HuH-7 (cell line): ENCODE measurements around the gene MGAT3.

ENCODE experiments used
- DNase-seq: peaks from one replicate; pipeline ENCODE4 v3.0.0; 2011; ENCODE audit warnings: low spot score

The MGAT3 gene

DNA sequence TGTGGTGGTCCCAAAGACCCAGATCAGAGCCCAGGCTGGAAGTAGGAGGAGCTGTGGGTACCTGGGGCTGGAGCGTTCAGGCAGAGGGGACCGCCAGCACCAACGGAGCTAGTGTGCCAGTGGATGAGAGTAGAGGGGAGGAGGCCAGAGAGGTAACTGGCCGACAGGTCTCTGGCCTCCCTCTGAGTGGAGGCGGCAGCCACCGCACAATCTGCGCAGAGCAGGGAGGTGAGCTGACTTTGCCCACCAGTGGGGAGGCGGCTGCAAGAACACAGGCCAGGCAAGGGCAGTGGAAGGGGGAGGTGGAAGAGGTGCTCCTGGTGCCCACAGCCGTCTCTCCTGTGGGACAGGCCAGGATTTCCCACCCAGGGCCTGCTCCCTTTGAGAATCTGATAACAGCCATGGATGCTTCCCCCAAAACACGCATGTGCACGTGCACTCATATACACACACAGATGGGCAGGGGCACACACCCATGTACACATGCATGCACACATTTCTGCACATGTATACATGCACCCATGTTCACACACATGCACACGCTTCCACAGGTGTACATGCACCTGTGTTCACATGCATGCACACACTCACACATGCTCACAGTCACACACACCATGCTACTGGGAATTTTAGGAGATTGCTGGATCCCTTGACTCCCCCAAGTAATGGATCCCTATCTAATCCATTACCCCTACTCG, 6.4 kb upstream of the MGAT3 start:
- no peak for DNase-seq

DNA sequence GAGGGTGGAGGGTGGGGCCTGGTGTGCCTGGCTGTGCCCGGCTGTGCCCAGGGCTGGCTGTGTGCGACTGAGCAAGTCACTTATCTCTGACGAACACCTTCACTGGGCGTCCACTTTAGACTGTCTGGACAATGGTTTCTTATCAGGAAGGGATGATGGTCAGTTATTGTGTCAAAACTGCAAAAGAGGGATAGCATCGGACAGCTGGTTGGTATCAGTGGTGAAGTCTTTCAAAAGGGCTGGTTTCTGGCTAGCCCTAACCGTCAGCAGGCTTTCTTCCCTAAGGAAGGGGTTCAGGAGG, 4.1 kb upstream of the MGAT3 start:
- DNase-seq, result no peak

DNA sequence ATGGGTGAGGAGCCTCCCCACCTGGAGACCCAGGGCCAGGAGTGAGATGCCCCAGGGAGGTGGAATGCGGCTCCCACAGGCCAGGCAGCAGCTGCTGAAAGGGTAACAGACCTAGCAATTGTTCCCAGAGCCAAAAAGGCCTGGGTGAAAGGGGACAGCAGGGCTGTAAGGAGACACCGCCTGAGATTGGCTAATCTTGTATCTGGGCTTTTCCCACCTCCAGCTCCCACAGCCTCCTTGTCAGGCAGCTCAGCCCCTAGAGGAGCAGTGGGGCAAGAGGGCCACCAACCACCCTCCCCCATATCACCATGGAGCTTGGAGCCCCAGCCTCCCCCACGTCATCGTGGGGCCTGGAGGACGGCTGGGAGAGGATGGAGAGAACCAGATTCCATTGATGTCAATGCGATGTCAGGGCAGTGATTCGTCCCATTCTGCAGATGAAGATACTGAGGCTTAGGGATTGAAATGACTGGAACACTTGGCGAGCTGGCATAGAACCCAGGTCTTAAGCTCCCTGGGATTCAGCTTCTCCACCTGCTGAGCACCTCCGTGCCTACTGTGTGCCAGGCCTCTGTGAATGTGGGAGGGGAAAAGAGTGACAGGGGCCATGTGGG, 2.9 kb upstream of the MGAT3 start:
- no peak for DNase-seq

DNA sequence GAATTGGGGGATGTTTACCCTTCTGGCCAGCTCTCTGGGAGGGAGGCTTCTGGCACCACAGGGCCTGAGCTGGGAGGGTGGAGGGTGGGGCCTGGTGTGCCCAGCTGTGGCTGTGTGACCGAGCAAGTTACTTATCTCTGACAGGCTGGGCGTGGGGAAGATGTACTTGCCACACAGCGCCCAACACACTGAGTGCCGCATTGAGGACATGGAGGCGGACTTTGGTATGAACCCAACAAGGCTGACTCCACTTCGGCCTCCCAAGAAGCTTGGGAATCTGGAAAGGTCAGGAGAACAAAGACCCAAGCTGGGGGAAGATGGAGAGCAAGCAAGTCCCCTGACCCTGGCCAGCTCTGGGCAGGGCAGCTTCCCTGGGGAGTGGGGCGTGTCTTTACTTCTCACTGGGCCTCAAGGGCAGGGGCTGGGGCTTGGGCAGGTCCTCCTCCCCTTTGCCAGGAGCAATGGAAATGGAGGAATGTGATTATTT, 2.4 kb upstream of the MGAT3 start:
- DNase-seq, result no peak

DNA sequence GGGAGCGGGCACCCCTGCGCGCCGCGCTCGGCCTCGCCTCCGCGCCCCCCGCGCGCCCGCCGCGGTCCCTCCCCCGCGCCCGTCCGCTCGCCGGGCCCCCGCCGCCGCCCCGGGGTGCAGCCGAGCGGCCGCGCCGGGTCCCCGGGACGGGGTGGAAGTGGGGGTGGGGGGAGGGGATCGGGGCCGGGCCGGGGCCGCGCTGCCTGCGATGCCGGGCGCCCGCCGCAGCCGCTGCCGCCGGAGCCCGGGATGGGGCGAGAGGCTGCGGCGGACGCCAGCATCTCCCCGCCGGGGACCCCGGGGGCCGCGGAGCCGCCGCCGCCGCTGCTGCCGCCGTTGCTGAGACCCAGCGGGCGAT, 365 bp downstream of the MGAT3 start:
- no peak for DNase-seq

DNA sequence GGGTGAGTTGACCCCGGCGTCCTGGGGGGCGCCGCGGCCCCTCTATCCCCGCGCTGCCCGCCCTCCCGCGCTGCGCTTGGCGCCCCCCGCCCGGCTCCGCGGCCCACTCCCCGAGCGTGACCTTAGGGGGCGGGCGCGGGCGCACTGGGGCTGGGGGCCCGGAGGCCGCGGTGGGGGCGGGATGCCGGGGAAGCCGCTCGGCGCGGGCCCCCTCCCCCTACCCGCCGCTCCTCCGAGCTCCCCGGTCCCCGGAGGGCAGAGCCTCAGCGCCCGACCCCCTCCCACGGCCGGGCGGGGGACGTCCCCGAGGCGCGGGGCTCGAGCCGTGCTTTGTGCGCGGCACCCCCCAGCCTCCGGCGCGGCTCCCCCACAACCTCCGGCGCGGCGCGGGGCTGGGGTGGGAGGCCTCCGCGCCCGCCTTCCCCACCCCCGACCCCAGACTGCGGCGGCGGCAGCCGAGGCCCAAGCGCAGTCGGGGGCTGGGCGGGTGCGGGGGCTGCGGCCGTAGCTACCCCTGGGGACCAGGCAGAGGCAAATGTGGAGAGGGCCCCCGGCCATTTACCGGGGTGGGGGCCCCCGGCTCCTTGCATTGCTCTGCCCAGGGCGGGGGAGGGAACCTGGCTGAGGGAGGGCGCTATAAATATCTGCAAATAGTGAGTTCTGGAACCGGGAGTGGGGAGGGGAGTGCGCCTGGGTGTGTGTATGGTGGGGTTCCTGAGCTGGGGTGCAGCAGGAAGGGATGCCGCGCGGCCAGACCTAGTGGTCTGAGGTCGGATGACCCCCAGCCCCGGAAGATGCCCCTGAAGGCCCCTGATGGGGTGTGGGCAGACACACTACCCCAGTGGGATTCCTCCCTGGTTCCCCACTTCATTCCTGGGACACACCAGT, 988 bp downstream of the MGAT3 start:
- DNase-seq, result no peak

DNA sequence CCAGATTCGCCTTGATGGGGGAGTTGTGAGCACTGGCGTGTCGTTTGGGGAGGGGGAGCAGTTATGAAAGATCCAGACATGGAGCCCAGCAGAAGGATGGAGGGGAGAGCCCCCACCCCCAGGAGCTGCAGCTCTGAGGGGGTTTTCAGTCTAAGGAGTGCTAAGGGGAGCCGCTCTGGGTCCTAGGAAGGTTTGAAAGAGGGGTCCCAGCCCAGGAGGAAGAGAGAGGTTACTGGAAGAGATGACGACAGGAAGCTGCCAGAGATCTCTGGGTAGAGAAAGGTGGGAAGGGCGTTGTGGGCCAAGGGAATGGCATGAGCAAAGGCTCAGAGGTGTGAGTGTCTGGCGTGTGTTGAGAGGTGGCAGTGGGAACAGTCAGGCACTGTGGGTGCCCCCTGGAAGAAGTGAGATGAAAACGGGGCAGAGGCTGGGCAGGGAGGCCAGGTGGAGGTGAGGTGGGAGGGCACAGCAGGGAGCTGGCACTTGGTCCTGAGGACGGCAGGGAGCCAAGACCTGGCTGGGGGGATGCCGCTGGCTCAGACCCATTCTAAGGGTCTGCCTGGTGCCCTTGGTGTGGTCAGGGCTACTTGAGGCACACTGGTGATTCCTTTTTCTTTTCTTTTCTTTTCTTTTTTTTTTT, 1.8 kb downstream of the MGAT3 start:
- no peak for DNase-seq

DNA sequence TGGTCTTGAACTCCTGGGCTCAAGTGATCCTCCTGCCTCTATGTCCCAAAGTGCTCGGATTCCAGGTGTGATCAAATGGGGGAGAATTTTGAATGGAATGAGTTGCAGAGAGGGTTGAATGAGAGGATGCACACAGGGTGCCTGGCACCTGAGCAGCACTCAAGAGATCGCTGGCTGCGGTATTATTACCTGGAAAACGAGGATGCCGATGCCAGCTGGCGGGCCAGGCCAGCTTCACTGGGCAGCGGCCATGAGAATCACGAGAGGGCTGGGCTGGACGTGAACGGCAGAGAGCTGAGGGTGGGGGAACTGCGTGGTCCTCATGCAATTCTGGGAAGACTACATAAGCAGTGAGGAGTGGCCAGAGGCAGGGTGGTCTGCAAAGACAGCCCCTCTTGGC, 2.9 kb downstream of the MGAT3 start:
- no peak for DNase-seq

DNA sequence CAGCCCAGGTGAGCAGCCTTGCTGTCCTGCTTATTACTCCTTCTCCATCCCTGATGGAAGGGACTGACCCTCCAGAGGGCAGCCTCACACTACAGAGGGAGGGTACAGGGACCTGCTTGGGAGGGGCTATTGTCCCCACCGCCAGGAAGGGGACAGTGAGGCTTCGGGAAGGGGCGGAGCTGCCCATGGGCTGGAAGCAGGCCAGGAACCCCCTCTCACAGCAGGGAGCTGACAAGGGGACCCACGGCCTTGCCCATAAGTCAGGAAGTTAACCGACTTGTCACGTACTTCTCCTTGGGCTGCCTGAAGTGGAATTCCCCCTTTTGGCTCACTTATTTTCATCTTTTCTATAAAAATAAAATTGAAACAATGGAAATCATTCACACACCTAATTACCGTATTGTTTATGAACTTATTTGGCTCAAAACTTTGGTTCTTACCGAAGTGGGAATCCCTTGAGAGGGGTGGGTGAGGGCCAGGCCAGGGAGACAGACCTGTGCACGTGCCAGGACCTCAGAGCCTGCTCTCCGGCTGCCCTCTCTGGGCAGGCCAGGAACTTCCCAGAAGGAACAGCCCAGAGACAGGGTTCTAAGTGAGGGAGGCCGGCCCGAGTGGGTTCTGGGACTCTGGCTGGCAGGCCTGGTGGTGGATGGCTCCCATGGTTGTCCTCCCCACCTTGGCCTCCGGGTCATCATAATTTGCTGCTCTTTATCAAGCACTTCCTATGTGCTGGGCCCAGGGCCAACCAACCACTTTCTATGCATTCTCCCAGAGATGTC, 5.8 kb downstream of the MGAT3 start:
- no peak for DNase-seq

DNA sequence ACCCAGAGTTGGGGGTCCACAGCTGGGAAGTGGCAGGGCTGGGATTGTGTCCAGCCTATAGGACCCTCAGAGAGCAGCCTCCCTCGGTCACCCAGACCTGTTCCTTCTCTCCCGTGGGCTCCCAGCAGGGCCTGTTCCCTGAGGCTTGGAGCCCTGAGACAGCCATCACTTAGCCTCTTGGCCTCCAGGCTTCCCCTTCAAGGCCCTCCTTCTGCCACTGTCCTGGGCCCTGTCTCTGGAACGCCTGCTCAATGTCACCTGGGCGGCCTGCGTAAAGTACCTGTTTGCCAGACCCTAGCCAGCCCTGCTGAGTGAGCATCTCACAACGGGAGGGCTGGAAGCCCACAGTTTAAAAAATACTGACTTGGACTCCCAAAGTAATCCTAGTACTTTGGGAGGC, 6.5 kb downstream of the MGAT3 start:
- DNase-seq, result no peak

DNA sequence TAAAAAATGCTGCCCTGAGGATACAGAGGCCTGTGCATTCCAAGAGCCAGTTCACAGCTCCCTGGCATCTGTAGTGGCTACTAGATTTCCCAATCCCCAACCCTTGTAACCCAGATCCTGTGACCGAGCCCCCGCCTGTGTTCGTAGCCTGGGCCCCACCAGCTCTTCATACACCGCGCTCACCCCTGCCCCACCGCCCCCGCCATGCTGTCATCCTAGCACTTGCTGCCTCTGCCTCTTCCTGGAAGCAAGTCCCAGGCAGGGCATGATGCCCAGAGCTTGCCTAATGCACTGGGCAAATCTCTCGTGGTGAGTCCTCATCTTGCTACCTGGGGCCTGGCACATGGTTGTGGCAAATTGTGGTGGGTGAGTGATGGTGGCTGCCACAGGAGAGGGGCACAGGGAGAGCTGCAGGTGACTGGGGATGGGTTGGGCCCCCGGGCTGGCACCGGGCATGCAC, 7.1 kb downstream of the MGAT3 start:
- no peak for DNase-seq

DNA sequence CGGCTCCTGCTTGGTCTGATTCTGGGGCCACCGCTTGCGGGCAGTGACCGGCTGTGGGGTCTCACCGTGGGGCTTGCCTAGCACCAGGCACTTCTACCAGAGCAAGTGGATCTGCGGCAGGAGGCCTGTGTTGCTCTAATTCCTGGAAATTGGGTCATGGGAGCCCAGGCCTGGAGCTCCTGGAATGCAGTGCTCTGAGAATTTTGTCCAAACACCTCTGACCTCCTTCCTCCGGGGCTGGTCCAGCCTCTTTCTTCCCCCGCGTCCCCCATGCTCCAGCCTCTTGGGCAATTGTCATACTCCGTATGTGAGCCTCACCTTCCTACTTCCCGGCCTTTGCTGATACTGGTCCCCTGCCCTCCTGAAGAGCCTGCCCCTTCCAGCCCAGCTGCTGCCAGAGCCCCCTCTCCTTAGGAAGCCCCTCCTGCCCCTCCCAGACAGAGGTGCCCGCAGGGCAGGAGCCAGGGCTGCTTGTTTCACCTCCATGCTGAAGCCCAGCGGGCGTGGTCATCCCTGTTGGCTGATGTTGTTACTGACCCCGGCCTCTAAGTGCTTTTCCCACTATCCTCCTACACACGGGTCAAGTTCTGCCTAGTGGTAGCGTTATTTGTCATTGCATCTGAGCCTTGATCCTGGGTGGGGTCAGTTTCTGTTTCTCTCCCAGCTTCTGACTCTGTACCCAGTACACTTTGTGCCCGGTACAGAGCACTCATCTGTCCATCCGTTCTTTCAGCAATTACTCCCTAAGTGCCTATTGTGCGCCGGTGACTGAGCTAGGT, 9.6 kb downstream of the MGAT3 start:
- no peak for DNase-seq

DNA sequence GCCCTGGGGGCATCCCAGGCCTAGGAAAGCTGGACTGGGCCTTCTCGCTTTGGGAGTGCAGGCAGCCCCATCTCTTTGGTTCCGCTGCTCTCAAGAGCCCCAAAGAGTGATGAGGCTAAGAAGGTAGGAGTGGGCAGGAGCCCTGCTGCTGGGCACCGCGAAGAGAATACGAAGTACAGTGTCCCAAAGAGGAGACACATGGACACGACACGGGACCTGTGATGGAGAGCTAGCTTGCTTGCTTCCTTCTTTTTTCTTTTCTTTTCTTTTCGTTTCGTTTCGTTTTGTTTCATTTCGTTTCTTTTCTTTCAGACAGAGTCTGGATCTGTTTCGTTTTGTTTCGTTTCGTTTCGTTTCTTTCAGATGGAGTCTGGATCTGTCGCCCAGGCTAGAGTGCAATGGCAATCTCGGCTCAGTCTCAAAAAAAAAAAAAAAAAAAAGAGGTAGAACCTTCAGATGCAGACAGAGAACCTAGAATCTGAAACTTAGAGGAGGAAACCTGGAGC, 10.6 kb downstream of the MGAT3 start:
- DNase-seq, result no peak

DNA sequence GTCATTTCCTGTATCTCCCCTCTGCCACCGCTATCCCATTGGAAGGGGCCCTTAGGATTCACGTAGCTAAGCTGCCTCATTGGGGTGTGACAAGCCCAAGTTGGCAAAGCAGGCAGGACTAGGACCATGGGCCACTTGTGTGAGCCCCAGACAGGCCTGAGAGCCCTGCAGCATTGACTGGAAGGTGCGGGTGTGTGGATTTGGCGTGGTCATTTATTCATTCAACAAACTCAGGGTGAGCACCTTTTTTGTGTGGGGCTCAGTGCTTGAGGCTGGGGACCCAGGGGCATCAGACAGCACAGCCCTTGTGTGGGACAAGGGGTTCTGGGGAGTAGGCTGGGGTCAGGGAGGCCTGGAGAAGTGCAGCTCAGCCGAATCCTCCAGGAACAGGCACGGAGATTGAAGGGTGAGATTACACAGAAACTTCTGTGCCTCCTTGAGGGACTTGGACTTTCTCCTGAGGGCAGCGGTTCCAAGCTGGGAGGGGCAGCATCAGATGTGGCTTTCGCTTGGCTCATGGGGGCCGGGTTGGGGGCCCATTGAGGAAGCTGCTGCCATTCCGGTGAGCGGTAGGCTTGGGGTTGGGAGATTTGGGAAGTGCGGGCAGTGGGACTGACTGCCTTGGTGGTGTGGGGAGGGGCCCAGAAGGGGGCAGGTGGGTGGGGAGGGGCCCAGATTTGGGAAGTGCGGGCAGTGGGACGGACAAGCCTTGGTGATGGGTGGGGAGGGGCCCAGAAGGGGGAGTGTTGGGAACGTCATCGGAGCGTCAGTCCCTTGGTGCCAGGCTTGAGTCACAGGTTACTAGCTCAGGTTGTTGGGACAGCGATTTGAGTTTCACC, 11.9 kb downstream of the MGAT3 start:
- DNase-seq, result no peak

DNA sequence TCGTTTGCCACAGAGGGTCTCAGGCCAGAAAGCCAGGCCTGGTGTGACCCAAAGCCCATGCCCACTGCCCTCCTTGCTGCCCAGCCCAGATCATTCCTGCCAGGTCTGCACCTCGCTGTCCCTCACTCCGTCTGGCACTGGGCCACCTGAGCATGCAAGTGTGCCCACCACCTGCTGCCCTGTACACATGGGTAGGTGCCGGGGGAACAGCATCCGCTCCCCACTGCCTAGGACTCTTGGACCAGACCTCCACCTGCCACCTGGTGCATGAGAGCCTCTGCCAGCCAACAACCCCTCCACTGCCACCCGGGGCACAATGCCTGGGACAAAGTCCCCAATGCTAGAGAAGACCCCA, 12.5 kb downstream of the MGAT3 start:
- DNase-seq, result no peak

DNA sequence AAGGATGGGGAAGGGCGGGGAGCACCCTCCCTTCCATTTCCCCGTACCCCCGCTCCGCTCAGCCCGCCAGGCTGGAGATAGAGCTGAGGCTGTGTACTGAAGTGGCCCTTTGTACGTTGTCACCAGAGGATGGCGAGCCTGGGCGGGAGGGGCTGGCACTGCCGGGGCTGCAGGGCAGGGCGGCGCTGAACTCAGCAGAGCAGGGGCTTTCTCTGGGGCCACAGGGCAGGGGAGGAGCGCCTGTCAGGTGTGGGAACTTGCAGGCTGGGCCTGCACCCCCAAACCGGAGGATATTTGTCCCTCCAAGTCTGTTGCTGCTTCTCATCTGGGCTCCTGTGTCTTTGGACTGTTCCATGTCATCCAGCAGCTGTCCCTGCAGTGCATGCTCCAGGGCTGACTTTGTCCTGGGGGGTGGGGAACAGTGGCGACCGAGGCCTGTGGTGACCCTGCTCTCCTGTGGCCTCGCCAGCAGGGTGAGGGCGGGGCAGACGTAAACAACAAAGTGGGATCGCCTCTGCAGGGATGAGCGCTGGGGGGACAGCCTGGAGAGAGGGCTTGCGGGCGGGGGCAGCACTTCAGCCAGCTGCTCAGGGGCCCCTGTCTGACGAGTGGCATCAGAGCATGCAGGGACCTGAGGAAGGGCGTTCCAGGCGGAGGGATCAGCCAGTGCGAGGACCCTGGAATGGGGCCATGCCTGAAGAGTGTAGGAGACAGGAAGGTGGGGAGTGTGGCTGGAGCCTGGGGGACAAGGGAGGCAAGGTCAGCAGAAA, 13.1 kb downstream of the MGAT3 start:
- no peak for DNase-seq

DNA sequence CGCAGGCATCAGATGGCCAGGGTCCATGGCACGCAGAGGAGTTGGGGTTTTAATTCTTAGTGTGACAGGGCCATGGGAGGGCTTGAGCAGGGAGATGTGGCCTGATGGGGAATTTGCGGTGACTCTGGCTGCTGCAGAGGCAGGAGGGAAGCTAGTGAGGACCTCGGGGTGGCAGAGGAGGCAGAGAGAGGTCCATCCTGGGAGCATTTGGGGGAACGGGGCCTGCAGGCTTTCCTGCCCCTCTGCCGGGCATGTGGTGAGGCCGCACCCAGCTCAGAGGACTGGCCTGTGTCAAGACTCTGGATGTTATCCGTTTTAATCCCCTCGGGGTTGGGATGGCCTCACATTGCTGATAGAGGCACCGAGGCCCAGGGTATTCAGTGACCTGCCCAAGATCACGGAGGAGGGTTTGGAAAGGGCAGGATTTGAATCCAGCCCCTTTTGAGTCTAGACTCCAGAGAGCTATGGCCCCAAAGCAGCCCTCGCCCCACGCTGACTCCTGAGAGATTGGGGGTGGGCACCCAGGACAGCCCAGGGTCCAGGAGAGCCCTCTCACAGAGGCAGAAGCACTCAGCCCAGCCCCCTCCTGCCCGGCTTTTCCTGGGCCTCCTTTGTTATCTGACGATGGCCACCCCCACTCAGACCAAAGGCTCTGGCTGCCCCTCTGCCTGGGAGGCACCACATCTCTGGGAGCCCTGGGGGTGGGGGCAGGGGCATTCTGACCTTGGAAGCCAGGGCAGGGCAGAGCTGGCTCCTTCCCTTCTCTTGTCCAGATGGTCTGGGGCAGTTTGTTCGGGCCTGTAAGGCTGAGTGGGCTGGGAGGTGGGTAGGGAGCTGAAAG, 13.9 kb downstream of the MGAT3 start:
- no peak for DNase-seq

DNA sequence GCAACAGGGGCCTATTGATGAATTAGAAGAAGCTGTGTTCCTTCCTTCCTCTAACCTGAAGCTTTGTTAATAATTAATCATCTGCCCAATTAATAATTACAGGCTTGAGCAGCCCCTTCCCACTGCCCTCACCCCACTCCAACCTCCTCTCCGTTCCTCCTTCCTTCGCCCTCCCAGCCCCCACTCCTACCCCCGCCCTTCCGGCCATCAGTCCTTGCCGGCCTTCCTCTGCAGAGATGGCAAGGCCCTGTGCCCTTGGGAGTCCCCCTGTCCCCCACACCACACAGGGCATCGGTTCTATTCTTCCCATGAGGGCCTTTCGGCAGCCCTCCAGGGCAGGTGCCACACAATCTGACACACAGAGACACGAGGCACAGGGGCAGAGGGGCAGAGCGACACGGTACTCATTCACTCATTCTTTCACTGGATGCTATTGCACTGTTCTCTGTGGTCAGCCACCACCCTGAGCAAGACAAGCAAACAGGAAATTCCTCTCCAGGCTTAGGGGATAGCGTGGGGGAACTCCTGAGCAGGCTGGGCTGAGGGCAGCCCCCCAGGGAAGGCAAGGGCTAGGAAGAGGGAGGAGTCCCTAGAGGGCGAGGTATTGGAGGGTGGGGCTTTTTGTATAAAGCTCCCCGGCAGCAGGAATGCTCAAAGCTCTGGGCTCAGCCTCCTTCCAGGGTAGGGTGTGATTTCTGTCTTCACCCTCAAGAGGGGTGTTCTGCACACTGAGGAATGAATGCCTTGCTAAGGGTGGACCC, 14.7 kb downstream of the MGAT3 start:
- no peak for DNase-seq
